H9 (cell line): ENCODE results near the gene TBL3. TPM values are rescaled to one million over a fixed set of nuclear protein-coding genes. Genes with fewer than 3 reads are reported as not detected.

Source experiments
- DNase-seq: peaks from one replicate; pipeline ENCODE4 v3.0.0-alpha.2; 2017
- H2AFZ ChIP-seq: one replicate; pipeline ENCODE4 v1.6.1; 2013; ENCODE audit warnings: mild to moderate bottlenecking, low read length, control low read depth, moderate library complexity
- H2AK5ac ChIP-seq: 2 replicates; pipeline ENCODE4 v1.6.1; 2013; ENCODE audit warnings: low read length, control low read depth, mixed read lengths; ENCODE audit not compliant: insufficient read length
- H2BK120ac ChIP-seq: one replicate; pipeline ENCODE4 v1.6.1; 2013; ENCODE audit warnings: low read depth, mild to moderate bottlenecking, low read length, control low read depth, inconsistent platforms; ENCODE audit not compliant: poor library complexity, severe bottlenecking
- H2BK12ac ChIP-seq: 2 replicates; pipeline ENCODE4 v1.6.1; 2013; ENCODE audit warnings: low read length, control low read depth, mixed read lengths, low read depth; ENCODE audit not compliant: insufficient read length
- H2BK15ac ChIP-seq: 2 replicates; pipeline ENCODE4 v1.6.1; 2013; ENCODE audit warnings: low read depth, low read length, control low read depth
- H2BK20ac ChIP-seq: one replicate; pipeline ENCODE4 v1.6.1; 2013; ENCODE audit warnings: low read depth, mild to moderate bottlenecking, low read length, control low read depth, inconsistent platforms; ENCODE audit not compliant: poor library complexity, severe bottlenecking
- H2BK5ac ChIP-seq: 2 replicates; pipeline ENCODE4 v1.6.1; 2013; ENCODE audit warnings: low read length, control low read depth, mixed read lengths; ENCODE audit not compliant: insufficient read length
- H3K14ac ChIP-seq: 2 replicates; pipeline ENCODE4 v1.6.1; 2013; ENCODE audit warnings: low read length, control low read depth; ENCODE audit not compliant: insufficient read depth
- H3K18ac ChIP-seq: 2 replicates; pipeline ENCODE4 v1.6.1; 2013; ENCODE audit warnings: low read depth, mild to moderate bottlenecking, mixed read lengths, low read length, control low read depth; ENCODE audit not compliant: insufficient read length
- H3K23ac ChIP-seq: 2 replicates; pipeline ENCODE4 v1.6.1; 2013; ENCODE audit warnings: low read length, control low read depth, mixed read lengths, low read depth; ENCODE audit not compliant: insufficient read length
- H3K23me2 ChIP-seq: 2 replicates; pipeline ENCODE4 v1.6.1; 2013; ENCODE audit warnings: low read depth, mild to moderate bottlenecking, mixed read lengths, low read length, control low read depth; ENCODE audit not compliant: insufficient read length, poor library complexity, severe bottlenecking
- H3K27ac ChIP-seq: 2 replicates; pipeline ENCODE4 v1.5.1; 2013; ENCODE audit warnings: low read length, control low read depth, mixed read lengths, low read depth; ENCODE audit not compliant: insufficient read length
- H3K27me3 ChIP-seq: 2 replicates; pipeline ENCODE4 v1.6.1; 2013; ENCODE audit warnings: low read length, control low read depth, inconsistent platforms; ENCODE audit not compliant: insufficient read depth
- H3K4ac ChIP-seq: 2 replicates; pipeline ENCODE4 v1.6.1; 2013; ENCODE audit warnings: low read depth, mild to moderate bottlenecking, control low read depth, inconsistent platforms, low read length, moderate library complexity
- H3K4me1 ChIP-seq: 2 replicates; pipeline ENCODE4 v1.6.1; 2013; ENCODE audit warnings: low read length, control low read depth, inconsistent platforms; ENCODE audit not compliant: insufficient read depth
- H3K4me2 ChIP-seq: 2 replicates; pipeline ENCODE4 v1.6.1; 2013; ENCODE audit warnings: low read length, control low read depth, mixed read lengths; ENCODE audit not compliant: insufficient read length, insufficient read depth
- H3K56ac ChIP-seq: 2 replicates; pipeline ENCODE4 v1.6.1; 2013; ENCODE audit warnings: low read depth, mild to moderate bottlenecking, mixed read lengths, low read length, control low read depth; ENCODE audit not compliant: insufficient read length
- H3K79me1 ChIP-seq: 2 replicates; pipeline ENCODE4 v1.6.1; 2013; ENCODE audit warnings: low read depth, mild to moderate bottlenecking, moderate library complexity, low read length, control low read depth, inconsistent platforms; ENCODE audit not compliant: insufficient read depth, poor library complexity, severe bottlenecking
- H3K79me2 ChIP-seq: 2 replicates; pipeline ENCODE4 v1.6.1; 2013; ENCODE audit warnings: low read length, control low read depth, inconsistent platforms; ENCODE audit not compliant: insufficient read depth
- H3K9ac ChIP-seq: 2 replicates; pipeline ENCODE4 v1.6.1; 2013; ENCODE audit warnings: low read length, control low read depth, mixed read lengths; ENCODE audit not compliant: insufficient read length; ENCODE audit errors: extremely low read depth
- H3K9me3 ChIP-seq: one replicate; pipeline ENCODE4 v1.6.1; 2013; ENCODE audit warnings: low read depth, low read length, inconsistent platforms; ENCODE audit not compliant: control insufficient read depth
- H3T11ph ChIP-seq: one replicate; pipeline ENCODE4 v1.6.1; 2013; ENCODE audit warnings: mild to moderate bottlenecking, low read length, control low read depth, inconsistent platforms
- H4K20me1 ChIP-seq: one replicate; pipeline ENCODE4 v1.6.1; 2013; ENCODE audit not compliant: control insufficient read depth, insufficient read length, insufficient read depth
- H4K5ac ChIP-seq: 2 replicates; pipeline ENCODE4 v1.6.1; 2013; ENCODE audit warnings: low read depth, mild to moderate bottlenecking, mixed read lengths, low read length, control low read depth; ENCODE audit not compliant: insufficient read length
- H4K8ac ChIP-seq: replicated peaks from 2 replicates; pipeline ENCODE4 v1.6.1; 2013; ENCODE audit warnings: low read length, control low read depth, mixed read lengths, low read depth; ENCODE audit not compliant: insufficient read length
- H4K91ac ChIP-seq: 2 replicates; pipeline ENCODE4 v1.6.1; 2013; ENCODE audit warnings: low read depth, mild to moderate bottlenecking, moderate library complexity, mixed read lengths, low read length, control low read depth; ENCODE audit not compliant: insufficient read length
- H3K27ac Mint-ChIP-seq, 3 experiments: 2 replicates in 2 of 3; 3 replicates in 1 of 3; pipeline ENCODE4 v1.8.0; 2020 to 2021; ENCODE audit warnings: mixed read lengths in 3 of 3, mild to moderate bottlenecking in 1 of 3, moderate library complexity in 1 of 3
- H3K27me3 Mint-ChIP-seq: 2 replicates; pipeline ENCODE4 v1.8.0; 2021; ENCODE audit warnings: low read depth, mild to moderate bottlenecking, moderate library complexity, mixed read lengths
- H3K36me3 Mint-ChIP-seq, 3 experiments: 2 replicates in 2 of 3; 3 replicates in 1 of 3; pipeline ENCODE4 v1.8.0; 2020 to 2021; ENCODE audit warnings: low read depth in 3 of 3, mixed read lengths in 3 of 3; ENCODE audit not compliant: insufficient read depth in 1 of 3
- H3K4me1 Mint-ChIP-seq, 2 experiments: 2 replicates each; pipeline ENCODE4 v1.8.0; 2020; ENCODE audit warnings: mixed read lengths in 2 of 2
- H3K4me3 Mint-ChIP-seq, 2 experiments: 2 replicates in 1 of 2; 3 replicates in 1 of 2; pipeline ENCODE4 v1.8.0; 2020 to 2021; ENCODE audit warnings: mild to moderate bottlenecking in 2 of 2, mixed read lengths in 2 of 2, moderate library complexity in 1 of 2
- H3K9me3 Mint-ChIP-seq, 2 experiments: 2 replicates in 1 of 2; 3 replicates in 1 of 2; pipeline ENCODE4 v1.8.0; 2020; ENCODE audit warnings: mild to moderate bottlenecking in 2 of 2, mixed read lengths in 2 of 2, moderate library complexity in 1 of 2
- CTCF ChIP-seq: fragments of 200-600 bp; sonication (generic); conservative IDR thresholded peaks from 3 replicates; pipeline ENCODE4 v1.8.0; 2021; ENCODE audit warnings: antibody characterized with exemption, mild to moderate bottlenecking
- WGBS: extraction: QIAGEN DNeasy Blood & Tissue Kit; methylation state at CpG from one replicate; pipeline ENCODE4 v1.1.7; 2013; ENCODE audit warnings: missing lambda C conversion rate, low lambda C conversion rate, mixed read lengths; ENCODE audit not compliant: insufficient read length; ENCODE audit errors: extremely low coverage; 5-methylcytosine and 5-hydroxymethylcytosine counted together
- total RNA-seq: library from RNA; stranded (reverse); gene quantifications from 2 replicates; pipeline ENCODE4 v1.2.1, GENCODE V29; 2021

Gene TBL3
- total RNA-seq, 1 experiment from 2014 or later = 54.0 TPM

GRCh38 chr16:1923299-1924034 lies 48.4 kb upstream of the TBL3 start:
- Histone ChIP-seq H2BK20ac (no peak overlapping the region), H4K5ac (no peak overlapping the region), H3K4me1 (no peaks in the 10 kb centered on the region; the same call in 1 of the 2 replicates), H3K79me1 (no peaks in the 10 kb centered on the region), H2AFZ (no peak overlapping the region), H3K4me2 (peak overlapping the region; percentile 23), H3T11ph (no peak overlapping the region), H3K4ac (no peak overlapping the region), H3K23me2 (peaks cover 3% of the 10 kb centered on the region), H2AK5ac (no peak overlapping the region), H2BK15ac (no peak overlapping the region), H3K9ac (no peak overlapping the region), H3K9me3 (no peaks in the 10 kb centered on the region), H3K18ac (no peak overlapping the region), H3K79me2 (no peaks in the 10 kb centered on the region), H3K23ac (no peak overlapping the region), H3K27me3 (peaks cover 23% of the 10 kb centered on the region; the same call in 1 of the 2 replicates), H3K14ac (no peak overlapping the region), H2BK12ac (no peak overlapping the region), H2BK120ac (no peak overlapping the region), H3K27ac (no peak overlapping the region), H3K56ac (no peak overlapping the region), H2BK5ac (no peak overlapping the region), H4K8ac (no peak overlapping the region), H4K20me1 (no peaks in the 10 kb centered on the region), H4K91ac (no peak overlapping the region)
- Mint-ChIP-seq H3K27ac (no peak overlapping the region), H3K4me3 (peak overlapping the region; percentile 4 to 5; a peak in 1 of 5 replicates), H3K36me3 (peaks cover 0 to 2% (median 0%) of the 10 kb centered on the region in 3 experiments; a peak in 1 of 7 replicates), H3K27me3 (peaks cover 76% of the 10 kb centered on the region), H3K4me1 (peaks cover 11 to 41% of the 10 kb centered on the region in 2 experiments), H3K9me3 (peaks cover 2% of the 10 kb centered on the region in 2 experiments; a peak in 3 of 5 replicates)
- peak; percentile 91 for DNase-seq
- WGBS = no CpG with 5 or more reads among the region's 24 CpGs
- peak; percentile 76 for TF ChIP-seq CTCF
